ENCODE results near the gene ZNF761.
"Not testable (repeated sequence)": the region's sequence is repeated elsewhere in the genome, so short reads cannot be mapped to it uniquely, and the experiment has no call there.

ZNF761 gene

DNA sequence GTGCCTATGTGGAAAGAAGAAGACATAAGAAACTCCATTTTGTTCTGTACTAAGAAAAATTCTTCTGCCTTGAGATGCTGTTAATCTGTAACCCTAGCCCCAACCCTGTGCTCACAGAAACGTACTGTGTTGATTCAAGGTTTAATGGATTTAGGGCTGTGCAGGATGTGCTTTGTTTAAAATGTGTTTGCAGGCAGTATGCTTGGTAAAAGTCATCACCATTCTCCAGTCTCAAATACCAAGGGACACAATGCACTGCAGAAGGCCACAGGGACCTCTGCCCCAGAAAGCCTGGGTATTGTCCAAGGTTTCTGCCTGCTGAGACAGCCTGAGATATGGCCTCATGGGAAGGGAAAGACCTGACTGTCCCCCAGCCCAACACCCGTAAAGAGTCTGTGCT, 12.0 kb downstream of the ZNF761 start:
- not testable (repeated sequence) for DNase-seq (ENCODE audit: low read depth, low spot score); H3K4me3 ChIP-seq (ENCODE audit: low read length)

DNA sequence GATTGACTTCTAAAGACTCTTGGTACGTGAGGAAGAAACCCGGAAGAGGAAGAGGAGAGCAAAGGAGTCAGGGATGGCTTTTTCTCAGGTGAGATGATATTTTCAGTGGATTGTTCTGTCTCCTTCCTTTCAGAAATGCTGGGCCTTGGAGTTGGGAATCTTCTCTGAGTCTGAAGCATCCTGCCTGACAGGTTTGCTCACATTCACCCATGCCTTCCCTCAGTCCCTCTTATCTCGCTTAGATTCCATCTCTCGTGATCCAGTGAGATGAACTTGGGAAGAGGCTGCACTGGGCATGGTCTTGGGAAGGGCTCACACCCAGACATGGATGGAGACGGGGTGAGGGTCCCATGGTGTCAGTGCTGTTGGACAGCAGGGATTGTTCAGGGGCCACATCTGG, 15.4 kb downstream of the ZNF761 start:
- not testable (repeated sequence) for DNase-seq (ENCODE audit: low read depth, low spot score); H3K4me3 ChIP-seq (ENCODE audit: low read length)

DNA sequence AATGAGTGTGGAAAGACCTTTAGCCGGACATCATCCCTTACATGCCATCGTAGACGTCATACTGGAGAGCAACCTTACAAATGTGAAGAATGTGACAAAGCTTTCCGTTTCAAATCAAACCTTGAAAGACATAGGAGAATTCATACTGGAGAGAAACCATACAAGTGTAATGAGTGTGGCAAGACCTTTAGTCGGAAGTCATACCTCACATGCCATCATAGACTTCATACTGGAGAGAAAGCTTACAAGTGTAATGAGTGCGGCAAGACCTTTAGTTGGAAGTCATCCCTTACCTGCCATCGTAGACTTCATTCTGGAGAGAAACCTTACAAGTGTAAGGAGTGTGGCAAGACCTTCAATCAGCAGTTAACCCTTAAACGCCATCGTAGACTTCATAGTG, 24.0 kb downstream of the ZNF761 start:
- no peak for DNase-seq (ENCODE audit: low read depth, low spot score)
- no peak overlapping the region for H3K4me3 ChIP-seq (ENCODE audit: low read length)

DNA sequence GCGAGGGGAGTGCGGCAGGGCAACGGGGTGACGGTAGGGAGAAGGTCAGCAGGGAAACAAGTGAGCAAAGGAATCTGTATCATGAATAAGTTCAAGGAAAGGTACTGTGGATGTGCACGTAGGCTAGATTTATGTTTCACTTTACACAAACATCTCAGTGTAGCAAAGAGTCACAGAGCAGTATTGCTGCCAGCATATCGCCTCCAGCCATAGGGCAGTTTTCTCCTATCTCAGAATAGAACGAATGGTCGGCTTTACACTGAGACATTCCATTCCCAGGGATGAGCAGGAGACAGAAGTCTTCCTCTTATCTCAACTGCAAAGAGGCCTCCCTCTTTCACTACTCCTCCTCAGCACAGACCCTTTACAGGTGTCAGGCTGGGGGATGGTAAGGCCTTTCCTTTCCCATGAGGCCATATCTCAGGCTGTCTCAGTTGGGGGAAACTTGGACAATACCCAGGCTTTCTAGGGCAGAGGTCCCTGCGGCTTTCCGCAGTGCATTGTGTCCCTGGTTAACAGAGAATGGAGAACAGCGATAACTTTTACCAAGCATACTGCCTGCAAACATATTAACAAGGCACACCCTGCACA, 28.4 kb downstream of the ZNF761 start:
- not testable (repeated sequence) for H3K4me3 ChIP-seq (ENCODE audit: low read length); DNase-seq (ENCODE audit: low read depth, low spot score)

DNA sequence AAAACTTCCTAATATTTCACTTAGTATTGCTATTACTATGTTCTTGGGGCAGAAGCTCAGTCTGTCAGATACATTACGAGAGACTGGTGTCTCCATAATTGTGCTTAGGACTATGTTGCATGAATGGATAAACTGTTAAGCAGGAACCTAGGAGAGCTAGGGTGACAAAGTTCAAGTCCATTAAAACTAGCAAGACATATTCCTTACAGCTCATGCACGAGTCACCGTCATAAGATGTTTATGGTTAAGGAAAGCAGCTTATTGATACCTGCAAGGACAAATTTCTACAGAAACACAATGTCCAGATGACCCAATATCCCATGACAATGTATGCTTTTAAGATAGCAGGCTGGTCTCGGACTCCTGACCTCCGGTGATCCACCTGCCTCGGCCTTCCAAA, 30.1 kb downstream of the ZNF761 start:
- no peak for DNase-seq (ENCODE audit: low read depth, low spot score)
- no peak overlapping the region for H3K4me3 ChIP-seq (ENCODE audit: low read length)

DNA sequence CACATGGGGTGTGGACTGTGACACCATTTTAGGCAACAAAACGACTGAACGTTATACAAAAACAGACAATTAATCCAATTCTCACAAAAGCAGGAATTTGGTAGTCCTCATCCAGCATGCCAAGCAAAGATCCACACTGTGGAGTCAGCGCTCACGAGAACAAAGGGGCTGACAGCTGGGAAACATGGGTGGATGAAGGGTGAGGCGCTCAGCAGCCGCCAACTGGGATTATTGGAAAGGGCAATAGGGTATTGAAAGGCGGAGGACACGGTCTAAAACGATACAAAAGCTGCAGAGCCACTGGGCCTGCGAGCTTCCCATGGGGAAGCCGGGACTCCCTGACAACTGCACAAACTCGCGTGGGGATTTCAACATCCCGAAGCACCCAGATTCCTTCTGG, 31.1 kb downstream of the ZNF761 start:
- no peak for DNase-seq (ENCODE audit: low read depth, low spot score)
- no peak overlapping the region for H3K4me3 ChIP-seq (ENCODE audit: low read length)

DNA sequence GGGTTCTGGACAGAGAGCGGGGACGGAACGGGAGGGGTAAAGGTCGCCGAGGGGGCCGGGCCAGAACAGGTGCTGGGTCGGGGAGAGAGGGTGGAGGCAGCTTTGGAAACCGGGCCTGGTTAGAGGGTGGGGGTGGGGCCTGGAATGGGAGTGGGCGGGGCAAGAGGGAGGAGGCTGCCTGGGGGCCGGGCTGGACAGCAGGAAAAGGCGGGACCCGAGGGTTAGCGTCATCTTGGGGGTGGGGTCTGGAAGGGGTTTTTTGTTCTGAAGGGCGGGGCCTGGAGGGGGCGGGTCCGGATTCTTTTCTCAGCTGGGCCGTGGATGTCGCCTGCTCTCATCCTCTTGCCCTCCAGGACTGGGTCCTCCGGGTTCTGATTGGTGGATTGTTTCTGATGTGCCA, 31.5 kb downstream of the ZNF761 start:
- DNase-seq (ENCODE audit: low read depth, low spot score), result no peak
- no peak overlapping the region for H3K4me3 ChIP-seq (ENCODE audit: low read length)

DNA sequence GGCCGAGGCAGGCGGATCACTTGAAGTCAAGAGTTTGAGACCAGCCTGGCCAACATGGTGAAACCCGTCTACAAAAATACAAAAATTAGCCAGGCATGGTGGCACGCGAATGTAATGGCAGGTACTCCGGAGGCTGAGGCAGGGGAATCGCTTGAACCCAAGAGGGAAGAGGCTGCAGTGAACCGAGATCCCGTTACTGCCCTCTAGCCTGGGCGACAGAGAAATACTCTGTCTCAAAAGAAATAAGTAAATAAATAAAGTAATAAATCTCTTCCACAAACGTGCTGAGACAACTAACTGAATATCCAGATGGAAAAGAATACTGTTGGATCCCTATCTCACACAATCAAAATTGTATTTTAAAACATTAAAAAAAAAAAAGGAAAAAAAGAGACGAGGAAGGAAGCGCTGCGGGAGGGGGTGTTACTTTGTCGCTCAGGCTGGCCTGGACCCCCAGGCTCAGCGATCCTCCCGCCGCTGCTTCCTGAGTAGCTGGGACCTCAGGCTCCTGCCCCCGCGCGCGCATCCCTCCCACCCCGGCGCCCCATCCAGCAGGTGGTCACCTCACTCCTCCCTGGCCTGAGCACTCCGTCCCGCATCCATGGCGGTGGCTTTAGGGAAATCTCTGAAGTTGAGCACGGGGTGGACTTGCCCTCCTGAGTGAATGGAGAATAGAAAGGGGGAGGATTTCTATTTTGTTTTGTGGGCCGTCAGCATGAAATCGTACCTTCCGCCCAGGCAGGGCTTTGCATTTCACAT, 35.1 kb downstream of the ZNF761 start:
- peak overlapping the region; percentile 66 for H3K4me3 ChIP-seq (ENCODE audit: low read length)
- no peak for DNase-seq (ENCODE audit: low read depth, low spot score)

DNA sequence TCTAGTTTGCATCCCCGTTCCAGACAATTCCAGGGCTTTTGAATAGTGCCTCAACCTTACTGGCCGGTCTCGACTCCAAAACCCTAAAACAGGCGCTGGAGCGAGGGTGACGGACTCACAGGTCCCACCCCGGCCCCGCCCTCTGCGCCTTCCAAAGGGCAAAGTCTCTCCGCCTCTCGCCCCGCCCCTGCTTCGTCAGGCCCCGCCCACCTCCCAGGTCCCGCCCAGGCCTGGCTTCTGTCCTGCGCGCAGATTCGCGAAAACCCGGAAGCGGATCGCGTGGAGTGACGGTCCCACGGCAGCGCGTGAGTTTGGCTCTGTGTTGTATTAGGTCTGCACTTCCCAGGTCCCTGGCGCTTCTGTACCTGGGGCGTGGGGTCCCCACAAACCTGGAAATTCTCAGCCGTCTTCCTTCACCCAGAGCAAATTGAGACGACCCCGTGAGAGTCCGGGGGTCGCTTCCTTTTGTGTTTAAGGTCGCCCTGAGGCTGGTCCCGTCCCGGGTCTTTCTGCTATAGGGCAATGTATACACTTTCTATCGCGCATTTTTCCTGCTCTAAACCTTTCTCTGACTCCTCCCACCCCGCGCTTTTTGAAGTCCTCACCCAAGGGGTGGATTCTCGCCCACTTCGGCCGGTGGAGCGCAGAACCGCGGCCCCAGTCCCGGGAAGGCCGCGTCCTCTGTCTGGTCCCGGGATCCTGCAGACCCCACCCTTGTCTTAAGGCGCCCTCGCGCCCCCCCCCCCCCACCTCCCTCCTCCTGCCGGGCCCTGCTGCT, 35.9 kb downstream of the ZNF761 start, which contains the start of gene ZNF813:
ZNF813 (plus strand) TSS at position 249 of the 778 bp plus-strand sequence. CDS start 16,090 bp downstream, outside the sequence.
- peak within 1 kb of the TSS; percentile 66 for H3K4me3 ChIP-seq (ENCODE audit: low read length)
- DNase-seq (ENCODE audit: low read depth, low spot score), result peak; percentile 68

DNA sequence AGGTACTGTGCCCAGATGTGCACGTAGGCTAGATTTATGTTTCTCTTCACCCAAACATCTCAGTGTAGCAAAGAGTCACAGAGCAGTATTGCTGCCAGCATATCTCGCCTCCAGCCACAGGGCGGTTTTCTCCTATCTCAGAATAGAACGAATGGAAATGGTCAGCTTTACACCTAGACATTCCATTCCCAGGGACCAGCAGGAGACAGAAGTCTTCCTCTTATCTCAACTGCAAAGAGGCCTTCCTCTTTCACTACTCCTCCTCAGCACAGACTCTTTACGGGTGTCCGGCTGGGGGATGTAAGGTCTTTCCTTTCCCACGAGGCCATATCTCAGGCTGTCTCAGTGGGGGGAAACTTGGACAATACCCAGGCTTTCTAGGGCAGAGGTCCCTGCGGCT, 36.8 kb downstream of the ZNF761 start:
- DNase-seq (ENCODE audit: low read depth, low spot score), result not testable (repeated sequence)
- peak overlapping the region; percentile 66 for H3K4me3 ChIP-seq (ENCODE audit: low read length)

DNA sequence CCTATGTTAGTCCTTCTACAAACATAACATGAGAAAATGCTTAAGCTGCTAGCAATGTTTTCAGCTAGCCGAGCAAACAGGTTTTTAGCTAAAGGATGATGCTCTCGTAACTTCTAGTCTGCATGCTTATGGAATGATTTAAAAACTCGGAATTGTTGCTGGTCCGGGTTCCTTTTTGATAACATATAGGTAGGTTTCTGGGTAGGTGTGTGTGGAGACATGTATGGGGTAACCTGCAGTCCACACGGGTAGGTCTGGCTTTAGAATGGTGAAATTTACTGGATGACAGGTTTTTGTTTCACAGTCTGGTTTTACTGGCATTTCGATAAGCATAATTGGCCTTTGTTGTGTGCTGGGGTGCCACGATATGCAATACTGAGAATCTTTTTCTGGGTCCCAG, 40.1 kb downstream of the ZNF761 start:
- DNase-seq (ENCODE audit: low read depth, low spot score), result no peak
- no peak overlapping the region for H3K4me3 ChIP-seq (ENCODE audit: low read length)

DNA sequence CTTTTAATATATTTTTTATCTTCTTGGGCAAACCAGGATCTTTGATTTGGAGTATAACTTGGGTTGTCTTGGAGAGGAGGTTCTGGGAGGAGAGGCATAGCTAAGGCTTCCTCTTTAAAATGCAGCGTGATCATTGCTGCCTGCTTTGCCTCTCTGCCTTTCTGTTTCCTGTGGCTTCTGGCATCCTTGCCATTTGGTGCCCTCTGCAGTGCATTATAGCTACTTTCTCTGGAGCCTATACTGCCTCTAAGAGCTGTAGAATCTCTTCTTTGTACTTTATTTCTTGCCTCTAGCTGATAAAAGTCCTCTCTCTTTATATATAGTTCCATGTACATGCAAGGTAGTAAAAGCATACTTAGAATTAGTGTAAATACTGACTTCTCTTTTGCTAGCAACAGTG, 43.0 kb downstream of the ZNF761 start:
- DNase-seq (ENCODE audit: low read depth, low spot score), result peak; percentile 15
- not testable (repeated sequence) for H3K4me3 ChIP-seq (ENCODE audit: low read length)

DNA sequence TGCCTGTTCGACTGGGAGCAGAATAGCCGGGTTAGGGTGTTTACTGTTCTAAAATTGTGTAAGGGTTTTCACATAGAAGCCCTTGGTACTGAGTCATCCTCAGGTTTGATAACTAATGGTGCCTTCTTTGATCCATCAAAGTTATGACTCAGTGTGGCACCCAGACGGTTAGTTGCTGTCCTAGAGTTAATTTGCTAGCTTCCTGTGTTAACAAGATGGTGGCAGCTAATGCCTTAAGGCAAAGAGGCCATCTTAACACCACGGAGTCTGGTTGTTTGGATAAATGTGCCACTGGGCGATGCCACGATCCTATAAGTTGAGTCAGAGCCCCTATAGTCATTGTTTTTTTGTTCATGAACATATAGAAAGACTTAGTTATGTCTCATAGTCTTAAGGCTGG, 43.7 kb downstream of the ZNF761 start:
- not testable (repeated sequence) for H3K4me3 ChIP-seq (ENCODE audit: low read length); DNase-seq (ENCODE audit: low read depth, low spot score)

DNA sequence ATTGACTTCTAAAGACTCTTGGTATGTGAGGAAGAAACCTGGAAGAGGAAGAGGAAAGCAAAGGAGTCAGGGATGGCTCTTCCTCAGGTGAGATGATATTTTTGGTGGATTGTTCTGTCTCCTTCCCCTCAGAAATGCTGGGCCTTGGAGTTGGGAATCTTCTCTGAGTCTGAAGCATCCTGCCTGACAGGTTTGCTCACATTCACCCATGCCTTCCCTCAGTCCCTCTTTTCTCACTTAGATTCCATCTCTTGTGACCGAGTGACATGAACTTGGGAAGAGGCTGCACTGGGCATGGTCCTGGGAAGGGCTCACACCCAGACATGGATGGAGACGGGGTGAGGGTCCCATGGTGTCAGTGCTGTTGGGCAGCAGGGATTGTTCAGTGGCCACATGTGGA, 52.0 kb downstream of the ZNF761 start:
- not testable (repeated sequence) for H3K4me3 ChIP-seq (ENCODE audit: low read length); DNase-seq (ENCODE audit: low read depth, low spot score)

DNA sequence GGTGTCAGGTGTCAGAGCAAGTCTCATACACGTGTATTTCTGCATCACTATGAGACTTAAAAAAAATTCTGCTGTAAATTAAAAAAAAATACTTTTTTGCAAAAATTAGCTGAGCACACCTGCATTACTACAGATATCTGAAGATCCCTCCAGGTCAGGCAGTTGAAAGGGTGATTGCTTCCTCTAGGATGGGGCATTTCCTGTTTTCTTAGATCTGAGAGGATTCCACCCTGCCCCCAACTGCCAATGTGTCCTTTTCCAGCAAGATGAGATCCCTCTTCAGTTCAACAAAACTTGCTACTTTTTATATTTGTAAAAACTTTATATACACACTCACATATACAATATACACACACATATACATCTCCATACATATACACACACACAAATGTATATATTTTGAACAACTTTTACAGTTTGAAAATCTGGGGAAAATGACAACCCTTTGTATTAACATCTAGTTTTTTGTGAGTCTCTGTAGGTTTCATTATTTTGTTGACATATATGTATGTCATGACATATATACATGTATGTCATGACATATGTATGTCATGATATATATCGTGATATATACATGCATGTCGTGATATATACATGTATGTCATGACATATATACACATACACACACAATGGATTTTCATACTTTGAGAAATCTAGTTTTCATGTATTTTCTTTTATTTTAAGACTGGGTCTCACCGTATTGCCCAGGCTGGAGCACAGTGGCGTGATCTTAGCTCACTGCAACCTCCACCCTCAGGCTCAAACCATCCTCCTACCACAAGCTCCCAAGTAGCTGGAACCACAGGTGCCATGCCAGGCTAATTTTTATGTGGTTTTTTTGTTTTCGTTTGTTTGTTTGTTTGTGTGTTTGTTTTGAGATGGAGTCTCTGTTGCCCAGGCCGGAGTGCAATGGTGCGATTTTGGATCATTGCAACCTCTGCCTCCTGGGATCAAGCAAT, 53.5 kb downstream of the ZNF761 start:
- no peak overlapping the region for H3K4me3 ChIP-seq (ENCODE audit: low read length)
- DNase-seq (ENCODE audit: low read depth, low spot score), result no peak

DNA sequence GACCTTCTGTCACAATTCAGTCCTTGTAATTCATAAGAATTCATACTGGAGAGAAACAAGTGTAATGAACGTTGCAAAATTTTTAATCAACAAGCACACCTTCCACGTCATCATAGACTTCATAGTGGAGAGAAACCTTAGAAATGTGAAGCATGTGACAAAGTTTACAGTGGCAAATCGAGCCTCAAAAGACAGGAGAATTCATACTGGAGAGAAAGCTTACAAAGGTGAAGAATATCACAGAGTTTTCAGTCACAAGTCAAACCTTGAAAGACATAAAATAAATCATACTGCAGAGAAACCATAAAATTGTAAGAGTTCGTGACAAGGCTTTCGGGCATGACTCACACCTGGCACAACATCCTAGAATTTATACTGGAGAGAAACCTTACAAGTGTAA, 60.4 kb downstream of the ZNF761 start:
- no peak overlapping the region for H3K4me3 ChIP-seq (ENCODE audit: low read length)
- DNase-seq (ENCODE audit: low read depth, low spot score), result no peak

DNA sequence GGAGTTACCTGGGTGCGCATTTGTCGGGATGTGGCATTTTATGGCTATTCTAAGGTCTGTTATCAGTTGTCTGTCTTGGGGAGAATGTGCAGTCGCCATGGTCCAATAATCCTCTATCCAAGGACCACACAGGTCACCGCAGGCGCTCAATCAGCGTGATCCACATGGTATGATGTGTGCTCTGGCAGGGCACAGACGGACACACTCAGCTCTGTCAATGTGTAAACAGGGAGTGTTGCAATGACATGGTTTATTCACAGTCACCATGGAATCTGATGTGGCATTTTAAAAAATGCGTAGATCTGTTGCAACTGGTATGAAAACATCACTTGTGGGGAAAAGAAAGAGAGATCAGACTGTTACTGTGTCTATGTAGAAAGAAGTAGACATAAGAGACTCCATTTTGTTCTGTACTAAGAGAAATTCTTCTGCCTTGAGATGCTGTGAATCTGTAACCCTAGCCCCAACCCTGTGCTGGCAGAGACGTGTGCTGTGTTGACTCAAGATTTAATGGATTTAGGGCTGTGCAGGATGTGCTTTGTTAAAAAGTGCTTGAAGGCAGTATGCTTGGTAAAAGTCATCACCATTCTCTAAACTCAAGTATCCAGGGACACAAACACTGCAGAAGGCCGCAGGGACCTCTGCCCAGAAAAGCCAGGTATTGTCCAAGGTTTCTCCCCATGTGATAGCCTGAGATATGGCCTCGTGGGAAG, 65.7 kb downstream of the ZNF761 start:
- not testable (repeated sequence) for H3K4me3 ChIP-seq (ENCODE audit: low read length); DNase-seq (ENCODE audit: low read depth, low spot score)

DNA sequence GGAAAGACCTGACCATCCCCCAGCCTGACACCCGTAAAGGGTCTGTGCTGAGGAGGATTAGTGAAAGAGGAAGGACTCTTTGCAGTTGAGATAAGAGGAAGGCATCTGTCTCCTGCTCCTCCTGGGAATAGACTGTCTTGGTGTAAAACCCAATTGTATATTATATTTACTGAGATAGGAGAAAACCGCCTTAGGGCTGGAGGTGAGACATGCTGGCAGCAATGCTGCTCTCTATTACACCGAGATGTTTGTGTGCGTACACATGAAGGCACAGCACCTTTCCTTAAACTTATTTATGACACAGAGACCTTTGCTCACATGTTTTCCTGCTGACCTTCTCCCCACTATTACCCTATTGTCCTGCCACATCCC, 66.2 kb downstream of the ZNF761 start:
- DNase-seq (ENCODE audit: low read depth, low spot score); H3K4me3 ChIP-seq (ENCODE audit: low read length): not testable (repeated sequence)

Data from Jurkat, Clone E6-1 (cell line).